Endothelial cell of hepatic sinusoid (primary cell): Measurements from ENCODE around the gene SMCO1.
"Not testable (repeated sequence)": the region's sequence is repeated elsewhere in the genome, so short reads cannot be mapped to it uniquely, and the experiment has no call there.

Source experiments
- in situ Hi-C: cut with HindIII; loops from 2 replicates; pipeline ENCODE4 v1.10.0; 2017; ENCODE audit warnings: low sequenced_read_pairs

SMCO1 gene

DNA sequence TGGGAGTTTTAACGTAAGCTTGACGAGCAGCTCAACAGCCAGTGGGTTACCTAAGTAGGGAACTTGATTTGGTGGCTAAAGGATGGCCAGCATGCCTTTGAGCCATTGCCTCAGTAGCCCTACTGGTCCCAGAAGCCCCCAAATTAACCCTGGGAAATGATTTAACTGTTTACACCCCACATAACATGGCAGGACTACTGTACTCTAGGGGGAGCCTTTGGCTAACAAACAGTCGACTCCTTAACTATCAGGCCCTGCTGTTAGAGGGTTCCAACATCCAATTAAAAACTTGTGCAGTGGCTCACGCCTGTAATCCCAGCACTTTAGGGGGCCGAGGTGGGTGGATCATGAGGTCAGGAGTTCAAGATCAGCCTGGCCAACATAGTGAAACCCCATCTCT lies 9.4 kb upstream of the SMCO1 start:
- in situ Hi-C loops = loop anchor here (5.0 kb wide), 1 partner anchor 272 kb away; no protein-coding TSS in a partner anchor

DNA sequence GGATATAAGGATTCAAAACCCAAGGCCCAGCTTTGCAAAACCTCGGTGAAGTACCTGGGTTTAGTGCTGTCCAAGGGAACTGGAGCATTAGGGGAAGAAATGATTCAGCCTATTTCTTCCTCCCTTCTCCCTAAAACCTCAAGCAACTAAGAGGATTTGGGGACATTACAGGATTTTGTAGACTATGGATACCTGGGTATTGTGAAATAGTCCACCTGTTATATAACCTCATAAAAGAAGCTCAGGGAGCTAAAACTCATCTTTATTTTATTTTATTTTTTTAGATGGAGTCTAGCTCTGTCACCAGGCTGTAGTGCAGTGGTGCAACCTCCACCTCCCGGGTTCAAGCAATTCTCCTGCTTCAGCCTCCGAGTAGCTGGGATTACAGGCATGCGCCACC lies 8.7 kb upstream of the SMCO1 start:
- in situ Hi-C loops = loop anchor here (5.0 kb wide), 1 partner anchor 272 kb away; no protein-coding TSS in a partner anchor

DNA sequence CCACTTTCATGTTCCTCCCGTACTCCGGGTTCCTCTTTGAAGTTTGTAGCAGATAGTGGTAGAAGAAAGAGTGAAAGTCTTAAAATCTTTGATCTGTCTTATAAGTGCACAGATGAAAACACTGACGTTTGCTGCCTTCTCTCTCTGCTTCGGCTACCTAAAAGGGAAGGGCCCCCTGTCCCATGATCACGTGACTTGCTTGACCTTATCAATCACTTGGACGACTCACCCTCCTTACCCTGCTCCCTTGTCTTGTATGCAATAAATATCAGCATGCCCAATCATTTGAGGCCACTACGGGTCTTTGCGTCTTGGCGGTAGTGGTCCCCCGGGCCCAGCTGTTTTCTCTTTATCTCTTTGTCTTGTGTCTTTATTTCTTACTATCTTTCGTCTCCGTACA lies 6.1 kb upstream of the SMCO1 start:
- in situ Hi-C loops = loop anchor here (5.0 kb wide), 1 partner anchor 269 kb away; no protein-coding TSS in a partner anchor

DNA sequence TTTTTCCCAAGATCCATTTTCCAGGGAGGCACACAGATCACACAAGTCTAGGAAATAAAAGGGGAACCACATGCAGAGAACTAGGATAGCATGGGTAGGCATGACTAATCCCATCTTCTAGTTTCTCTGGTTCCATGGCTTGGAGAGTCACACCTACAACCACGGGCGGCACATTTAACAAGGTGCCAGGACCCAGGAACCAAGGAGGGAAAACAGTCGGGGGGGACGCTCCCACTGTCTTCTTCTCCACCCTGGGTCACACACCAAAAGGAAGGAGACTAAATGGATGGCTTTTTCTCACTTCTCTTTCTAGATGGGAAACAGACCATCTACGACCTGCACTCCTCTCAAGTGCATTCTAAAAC lies 4.6 kb upstream of the SMCO1 start:
- in situ Hi-C loops = loop anchor here (5.0 to 10.0 kb wide), 2 partner anchors 267 to 365 kb away; no protein-coding TSS in a partner anchor

DNA sequence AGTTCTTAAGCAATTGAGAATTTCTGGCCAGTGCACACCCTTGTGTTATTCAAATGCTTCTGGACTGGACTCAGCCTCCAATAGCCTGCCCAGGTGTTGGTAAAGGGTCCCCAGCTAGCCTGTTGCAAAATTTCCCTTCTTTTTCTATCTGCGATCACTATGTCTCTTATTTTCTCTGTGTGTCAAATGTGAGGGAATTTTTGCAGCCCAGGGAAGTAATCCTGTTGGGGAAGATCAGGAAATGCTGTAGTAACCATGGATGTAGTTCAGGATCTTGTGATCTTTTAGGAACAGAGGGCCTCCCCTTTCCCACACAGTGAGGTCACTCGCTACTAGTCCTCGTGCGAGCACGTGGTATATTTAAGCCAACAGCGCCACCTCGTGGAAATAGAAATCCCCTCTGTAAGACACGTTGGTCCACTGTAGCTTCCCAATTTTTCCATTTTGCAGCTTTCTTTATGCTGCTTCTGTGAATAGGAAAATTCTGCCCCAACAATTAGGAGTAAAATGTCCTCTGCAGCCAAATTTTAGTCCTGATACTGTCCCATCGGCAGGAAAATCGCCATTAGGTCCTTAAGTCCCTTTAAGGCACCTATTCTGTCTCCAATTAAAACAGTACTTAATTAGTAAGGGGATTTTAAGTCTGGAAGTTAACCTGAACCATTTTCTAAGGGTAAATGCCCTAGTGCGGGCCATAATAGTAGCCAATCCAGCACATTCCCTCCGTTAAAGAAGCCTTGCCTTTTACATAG lies 4.0 kb upstream of the SMCO1 start:
- in situ Hi-C loops = loop anchor here (10.0 kb wide), 1 partner anchor 366 kb away; no protein-coding TSS in a partner anchor

DNA sequence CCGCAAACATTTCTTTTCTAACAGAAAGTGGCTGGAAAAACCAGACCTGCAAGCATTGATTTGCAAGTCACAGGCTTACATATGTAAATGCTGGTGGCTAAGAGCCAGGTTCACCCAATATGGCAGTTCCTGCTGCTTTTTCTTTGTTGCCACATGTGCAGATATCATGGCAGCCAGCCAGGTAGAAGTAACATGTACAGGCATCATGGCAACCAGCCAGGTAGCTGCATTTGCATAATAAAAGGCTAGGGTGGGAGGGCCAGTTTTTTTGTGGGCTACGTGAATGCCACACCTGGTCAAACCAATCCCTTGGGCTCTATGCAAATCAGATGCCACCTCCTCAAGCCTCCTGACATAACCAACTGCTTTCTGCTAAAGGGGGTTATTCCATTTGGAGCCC lies 2.8 kb upstream of the SMCO1 start:
- in situ Hi-C loops = loop anchor here (10.0 kb wide), 1 partner anchor 367 kb away; no protein-coding TSS in a partner anchor

DNA sequence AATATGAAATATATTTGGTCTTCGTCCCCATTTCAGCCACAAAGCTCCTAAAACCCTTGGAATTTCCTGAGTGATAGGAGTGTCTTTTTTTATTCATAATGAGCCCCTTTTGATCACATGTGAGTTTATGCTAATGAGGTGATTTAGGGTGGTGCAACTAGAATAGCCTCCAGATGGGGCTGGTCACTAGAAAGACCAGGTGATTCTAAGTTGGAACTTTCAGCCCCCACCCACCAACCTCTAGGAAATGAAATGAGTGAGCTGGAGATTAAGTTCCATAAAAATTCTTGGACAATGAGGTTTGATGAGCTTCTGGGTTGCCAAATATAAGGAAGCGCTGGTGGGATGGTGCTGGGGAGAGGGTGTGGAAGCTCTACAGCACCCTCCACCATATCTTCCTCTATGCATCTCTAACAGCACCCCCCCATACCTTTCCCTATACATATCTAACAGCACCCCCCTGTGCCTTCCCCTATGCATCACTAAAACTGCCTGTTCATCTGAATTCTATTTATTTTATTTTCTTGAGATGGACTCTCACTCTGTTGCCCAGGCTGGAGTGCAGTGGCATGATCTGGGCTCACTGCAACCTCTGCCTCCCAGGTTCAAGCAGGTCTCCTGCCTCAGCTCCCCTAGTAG lies 2.1 kb upstream of the SMCO1 start:
- in situ Hi-C loops = loop anchor here (10.0 kb wide), 1 partner anchor 368 kb away; no protein-coding TSS in a partner anchor

DNA sequence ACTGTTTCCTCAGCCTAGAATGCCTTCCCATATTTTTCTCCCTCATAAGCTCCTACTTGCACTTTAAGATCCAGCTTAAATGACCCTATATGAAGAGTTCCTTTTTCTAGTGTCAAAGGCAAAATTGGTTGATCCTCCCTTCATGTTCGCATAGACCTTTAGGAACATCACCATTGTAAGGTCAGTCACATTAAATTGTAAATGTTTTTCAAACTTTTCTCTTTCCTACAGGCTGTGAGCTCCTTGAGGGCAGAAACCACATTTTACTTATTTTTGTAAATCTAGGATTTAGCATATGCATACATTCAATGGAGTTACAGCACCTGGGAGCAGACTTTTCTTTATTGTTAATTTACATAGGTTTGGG lies 813 bp downstream of the SMCO1 start:
- in situ Hi-C loops = loop anchor here (5.0 to 10.0 kb wide), 3 partner anchors 37 to 370 kb away; no protein-coding TSS in a partner anchor

DNA sequence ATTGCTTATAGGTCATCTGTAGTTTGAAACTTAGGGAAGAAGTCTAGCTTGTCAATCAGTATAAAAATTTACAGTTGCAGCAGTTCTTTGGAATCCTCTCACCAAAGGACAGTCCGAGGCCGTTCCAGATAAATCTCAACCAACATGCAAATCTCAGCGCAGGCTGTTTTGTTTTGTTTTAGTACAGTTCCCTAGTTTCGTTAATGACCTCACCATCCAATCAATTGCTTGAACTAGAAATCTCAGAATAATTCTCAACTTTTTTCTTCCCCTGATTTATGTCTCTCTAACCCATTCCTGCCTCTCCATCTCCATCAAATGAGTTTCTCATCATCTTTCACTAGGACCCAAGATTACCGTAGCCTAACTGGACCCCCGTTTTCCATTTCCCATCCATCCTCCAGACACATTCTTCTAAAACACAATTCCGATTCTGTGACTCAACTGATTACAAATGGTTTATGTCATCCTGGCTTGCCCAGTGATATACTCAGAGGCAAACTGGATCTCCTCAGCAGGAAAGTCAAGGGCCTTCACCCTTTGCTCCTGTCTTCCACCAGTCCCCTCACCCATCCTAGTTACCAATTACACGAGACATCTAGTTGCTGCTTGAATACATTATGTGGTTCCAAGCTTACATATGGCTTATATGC lies 1.3 kb downstream of the SMCO1 start:
- in situ Hi-C loops = loop anchor here (5.0 to 10.0 kb wide), 3 partner anchors 37 to 371 kb away; no protein-coding TSS in a partner anchor

DNA sequence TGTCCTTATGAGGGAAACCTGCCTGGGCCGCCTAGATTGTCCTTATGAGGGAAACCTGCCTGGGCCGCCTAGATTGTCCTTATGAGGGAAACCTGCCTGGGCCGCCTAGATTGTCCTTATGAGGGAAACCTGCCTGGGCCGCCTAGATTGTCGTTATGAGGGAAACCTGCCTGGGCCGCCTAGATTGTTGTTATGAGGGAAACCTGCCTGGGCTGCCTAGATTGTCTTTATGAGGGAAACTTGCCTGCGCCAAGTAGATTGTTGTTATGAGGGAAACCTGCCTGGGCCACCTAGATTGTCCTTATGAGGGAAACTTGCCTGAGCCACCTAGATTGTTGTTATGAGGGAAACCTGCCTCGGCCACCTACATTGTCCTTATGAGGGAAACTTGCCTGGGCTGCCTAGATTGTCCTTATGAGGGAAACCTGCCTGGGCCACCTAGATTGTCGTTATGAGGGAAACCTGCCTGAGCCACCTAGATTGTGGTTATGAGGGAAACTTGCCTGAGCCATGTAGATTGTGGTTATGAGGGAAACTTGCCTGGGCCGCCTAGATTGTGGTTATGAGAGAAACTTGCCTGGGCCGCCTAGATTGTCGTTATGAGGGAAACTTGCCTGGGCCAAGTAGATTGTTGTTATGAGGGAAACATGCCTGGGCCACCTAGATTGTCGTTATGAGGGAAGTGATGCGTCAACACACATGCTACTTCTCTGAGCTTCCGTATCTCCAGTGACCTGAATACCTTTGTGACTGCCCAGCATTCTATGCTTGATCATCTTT lies 3.3 kb downstream of the SMCO1 start:
- in situ Hi-C loops = loop anchor here (5.0 to 10.0 kb wide), 3 partner anchors 35 to 373 kb away; no protein-coding TSS in a partner anchor

DNA sequence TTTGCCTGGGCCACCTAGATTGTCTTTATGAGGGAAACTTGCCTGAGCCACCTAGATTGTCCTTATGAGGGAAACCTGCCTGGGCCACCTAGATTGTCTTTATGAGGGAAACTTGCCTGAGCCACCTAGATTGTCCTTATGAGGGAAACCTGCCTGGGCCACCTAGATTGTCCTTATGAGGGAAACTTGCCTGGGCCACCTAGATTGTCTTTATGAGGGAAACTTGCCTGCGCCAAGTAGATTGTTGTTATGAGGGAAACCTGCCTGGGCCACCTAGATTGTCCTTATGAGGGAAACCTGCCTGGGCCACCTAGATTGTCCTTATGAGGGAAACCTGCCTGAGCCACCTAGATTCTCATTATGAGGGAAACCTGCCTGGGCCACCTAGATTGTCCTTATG lies 4.0 kb downstream of the SMCO1 start:
- in situ Hi-C loops = loop anchor here (5.0 to 10.0 kb wide), 3 partner anchors 34 to 374 kb away; no protein-coding TSS in a partner anchor

DNA sequence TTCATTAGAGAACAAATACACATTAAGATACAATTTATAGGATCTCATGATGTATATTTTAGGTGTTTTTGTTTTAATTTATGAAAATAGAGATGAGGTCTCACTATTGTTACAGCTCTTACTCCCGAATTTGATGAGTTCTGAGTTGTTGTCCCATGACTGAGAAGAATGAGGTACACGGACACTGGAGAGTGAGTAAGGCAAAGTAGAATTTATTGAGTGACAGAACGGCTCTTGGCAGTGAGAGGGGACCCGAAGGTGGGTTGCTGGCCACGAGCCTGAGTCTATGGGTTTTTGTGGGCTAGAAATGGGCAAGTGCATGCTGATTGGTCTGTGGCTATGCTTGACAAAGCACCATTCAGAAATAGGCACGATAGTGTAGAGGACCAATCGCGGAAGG lies 8.5 kb downstream of the SMCO1 start:
- in situ Hi-C loops = no loop called here

DNA sequence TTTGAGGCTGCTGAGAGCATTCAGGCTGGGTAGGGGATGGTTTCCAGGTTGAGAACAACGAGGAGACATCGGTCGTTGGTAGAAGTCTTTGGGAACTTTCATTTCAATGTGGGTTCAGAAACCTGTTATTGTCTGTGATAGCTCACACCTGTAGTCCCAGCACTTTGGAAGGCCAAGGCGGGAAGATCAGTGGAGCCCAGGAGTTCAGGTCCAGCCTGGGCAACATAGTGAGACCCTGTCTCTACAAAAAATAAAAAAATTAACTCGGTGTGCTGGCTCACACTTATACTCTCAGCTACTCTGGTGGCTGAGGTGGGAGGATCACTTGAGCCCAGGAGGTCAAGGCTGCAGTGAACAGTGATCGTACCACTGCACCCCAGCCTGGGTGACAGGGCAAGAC lies 10.6 kb downstream of the SMCO1 start:
- in situ Hi-C loops = no loop called here

DNA sequence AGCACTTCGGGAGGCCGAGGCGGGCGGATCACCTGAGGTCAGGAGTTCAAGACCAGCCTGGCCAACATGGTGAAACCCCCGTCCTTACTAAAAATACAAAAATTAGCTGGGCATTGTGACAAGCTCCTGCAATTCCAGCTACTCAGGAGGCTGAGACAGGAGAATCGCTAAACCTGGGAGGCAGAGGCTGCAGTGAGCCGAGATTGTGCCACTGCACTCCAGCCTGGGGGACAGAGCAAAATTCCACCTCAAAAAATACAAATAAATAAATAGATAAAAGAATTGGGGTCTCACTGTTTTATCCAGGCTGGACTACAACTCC lies 11.1 kb downstream of the SMCO1 start:
- in situ Hi-C loops = not testable (repeated sequence)

DNA sequence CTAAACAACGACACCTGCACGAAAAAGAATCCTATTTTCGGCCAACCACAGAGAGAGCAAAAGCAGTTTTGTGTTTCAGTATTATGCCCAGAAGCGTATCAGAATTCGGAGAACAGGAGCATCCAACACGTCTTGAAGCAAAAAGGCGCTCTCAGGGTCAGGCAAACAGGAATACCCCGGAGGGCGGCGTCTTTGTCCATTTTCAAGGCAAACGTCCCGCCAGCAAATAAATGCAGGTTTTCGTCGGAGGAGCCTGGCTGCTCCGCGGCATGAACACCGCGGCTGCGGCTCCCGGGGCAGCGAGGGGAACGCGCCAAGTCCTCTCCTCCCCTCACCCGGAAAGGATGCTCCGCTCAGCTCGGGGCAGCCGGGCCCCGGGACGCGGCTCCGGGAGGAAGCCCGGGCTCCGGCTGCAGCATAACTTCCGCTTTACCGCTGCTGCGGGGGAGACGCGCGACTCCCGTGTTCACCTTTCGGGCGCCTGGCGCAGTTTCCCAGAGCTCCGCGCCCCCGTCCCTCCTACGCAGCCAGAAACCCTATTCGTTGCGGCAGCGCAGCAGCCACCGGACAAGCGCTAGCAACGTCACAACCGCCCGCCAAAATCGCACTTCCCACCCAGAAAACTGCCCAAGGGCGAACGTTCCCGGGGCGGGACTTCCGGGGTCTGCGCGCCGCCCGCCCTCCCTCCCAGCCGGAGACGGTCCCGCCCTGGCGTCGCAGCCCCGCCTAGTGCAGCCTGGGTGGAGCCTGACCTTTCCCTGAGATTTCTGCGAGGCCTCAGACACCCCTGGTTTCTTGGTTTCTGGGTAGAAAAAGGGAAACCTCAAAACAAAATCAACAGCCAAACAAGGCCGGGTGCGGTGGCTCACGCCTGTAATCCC lies 11.7 kb downstream of the SMCO1 start, which contains the start of gene RNF168:
TSS of gene RNF168 (minus strand) at position 573 of the 881 bp plus-strand sequence. CDS start 595 bp downstream, outside the sequence.
- in situ Hi-C loops = no loop called here

DNA sequence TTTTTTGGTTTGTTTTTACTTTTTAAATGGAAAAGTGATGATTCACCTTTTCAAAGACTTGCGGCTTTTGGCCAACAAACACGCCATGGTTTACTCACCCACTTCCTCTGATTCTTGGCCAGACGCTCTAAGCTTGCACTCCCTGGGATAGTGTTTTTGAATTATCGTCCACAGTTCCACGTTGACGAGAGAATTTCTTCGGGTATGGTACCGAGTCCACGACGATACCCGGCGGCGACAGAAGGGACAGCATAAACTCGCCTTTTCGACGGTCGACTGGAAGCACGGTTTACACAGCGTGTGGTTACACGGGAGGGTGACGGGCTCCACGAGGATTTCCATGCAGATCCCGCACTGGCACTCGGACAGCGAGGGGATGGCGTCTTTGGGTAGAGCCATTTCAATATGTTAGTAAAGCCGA lies 12.4 kb downstream of the SMCO1 start:
- in situ Hi-C loops = no loop called here

DNA sequence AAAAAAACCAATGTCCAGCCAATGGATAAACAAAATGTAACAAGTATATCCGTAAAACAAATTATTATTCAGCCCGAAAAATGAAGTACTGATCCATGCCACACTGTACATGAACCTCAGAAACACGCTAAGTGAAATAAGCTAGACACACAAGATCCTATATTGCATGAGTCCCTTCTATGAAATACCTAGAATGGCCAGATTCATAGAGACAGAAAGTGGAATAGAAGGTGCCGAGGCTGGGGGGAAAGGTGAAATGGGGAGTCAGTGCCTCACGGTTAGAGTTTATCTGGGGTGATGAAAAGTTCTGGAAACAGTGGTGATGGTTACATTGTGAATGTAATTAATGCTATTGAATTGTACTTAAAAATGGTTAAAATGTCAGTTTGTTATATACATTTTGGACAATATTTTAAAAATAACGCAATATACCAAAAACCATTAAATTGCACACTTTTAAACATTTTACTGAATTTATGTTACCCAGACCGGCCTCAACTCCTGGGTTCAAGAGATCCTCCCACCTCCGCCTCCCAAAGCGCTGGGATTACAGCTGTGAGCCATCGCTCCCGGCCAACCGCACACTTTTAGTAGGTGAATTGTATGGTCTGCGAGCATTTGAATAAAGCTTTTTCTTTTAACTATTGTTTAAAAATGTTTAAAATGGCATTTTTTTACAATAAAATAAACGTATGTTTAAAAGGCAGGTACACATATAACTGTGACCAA lies 13.7 kb downstream of the SMCO1 start:
- in situ Hi-C loops = no loop called here

DNA sequence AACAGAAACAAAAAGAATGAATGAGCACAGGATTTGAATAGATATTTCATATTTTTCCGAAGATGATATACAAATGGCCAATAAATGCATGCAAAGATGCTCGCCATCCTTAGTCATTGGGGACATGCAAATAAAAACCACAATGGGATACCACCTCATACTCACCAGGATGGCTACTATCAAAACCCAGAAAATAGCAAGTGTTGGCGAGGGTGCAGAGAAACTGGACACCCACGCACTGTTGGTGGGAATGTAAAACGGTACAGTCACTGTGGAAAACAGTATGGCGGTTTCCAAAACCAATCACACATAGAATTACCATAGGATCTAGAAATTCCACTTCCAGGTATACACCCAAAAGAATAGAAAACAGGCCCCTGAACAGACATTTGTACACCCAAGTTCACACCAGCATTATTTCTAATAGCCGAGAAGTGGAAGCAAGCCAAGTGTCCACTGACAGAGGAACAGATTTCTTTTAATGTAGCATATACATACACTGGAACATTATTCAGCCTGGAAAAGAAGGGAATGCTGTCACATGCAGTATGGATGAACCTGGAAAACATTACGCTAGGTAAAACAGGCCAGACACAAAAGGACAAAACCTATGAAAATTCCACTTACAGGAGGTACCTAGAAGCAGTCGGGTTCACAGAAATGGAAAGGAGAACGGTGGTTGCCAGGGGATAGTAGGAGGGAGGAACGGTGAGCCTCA lies 15.2 kb downstream of the SMCO1 start:
- in situ Hi-C loops = no loop called here
